IMR-90 (cell line): ENCODE data around the gene GBF1.

Experiments
- BHLHE40 ChIP-seq: fragments of 150-350 bp; IDR thresholded peaks from 2 replicates; pipeline ENCODE4 v1.6.1; 2016; ENCODE audit warnings: mild to moderate bottlenecking, low read depth, low read length
- CEBPB ChIP-seq: IDR thresholded peaks from 2 replicates; pipeline ENCODE4 v1.6.1; 2012; ENCODE audit warnings: low read depth, low read length, improper control_type of control experiment
- CHD1 ChIP-seq: IDR thresholded peaks from 2 replicates; pipeline ENCODE4 v1.6.1; 2012; ENCODE audit warnings: low read depth, low read length, improper control_type of control experiment
- FOS ChIP-seq: fragments of 150-350 bp; IDR thresholded peaks from 2 replicates; pipeline ENCODE4 v1.6.1; 2016; ENCODE audit warnings: low read depth, low read length
- MAFK ChIP-seq: IDR thresholded peaks from 2 replicates; pipeline ENCODE4 v1.6.1; 2012; ENCODE audit warnings: low read depth, low read length, improper control_type of control experiment
- MAZ ChIP-seq: IDR thresholded peaks from 2 replicates; pipeline ENCODE4 v1.6.1; 2012; ENCODE audit warnings: low read depth, mild to moderate bottlenecking, low read length, improper control_type of control experiment, moderate library complexity, borderline replicate concordance
- MXI1 ChIP-seq: IDR thresholded peaks from 2 replicates; pipeline ENCODE4 v1.6.1; 2012; ENCODE audit warnings: low read depth, mild to moderate bottlenecking, low read length, moderate library complexity, borderline replicate concordance
- NFE2L2 ChIP-seq: fragments of 150-350 bp; IDR thresholded peaks from 2 replicates; pipeline ENCODE4 v1.6.1; 2016; ENCODE audit warnings: low read depth, mild to moderate bottlenecking, low read length
- POLR2A ChIP-seq: IDR thresholded peaks from 2 replicates; pipeline ENCODE4 v1.6.1; 2012; ENCODE audit warnings: mild to moderate bottlenecking, low read depth, low read length
- RAD21 ChIP-seq: IDR thresholded peaks from 2 replicates; pipeline ENCODE4 v1.6.1; 2012; ENCODE audit warnings: low read length, improper control_type of control experiment
- RFX5 ChIP-seq: IDR thresholded peaks from 2 replicates; pipeline ENCODE4 v1.8.0; 2012; ENCODE audit warnings: low read depth, mild to moderate bottlenecking, low read length, moderate library complexity
- SMC3 ChIP-seq: fragments of 150-350 bp; IDR thresholded peaks from 2 replicates; pipeline ENCODE4 v1.6.1; 2016; ENCODE audit warnings: low read depth, mild to moderate bottlenecking, antibody characterized with exemption, low read length, moderate library complexity
- TF ChIP-seq, protein P1 (sequence below): conservative IDR thresholded peaks from 2 replicates; pipeline ENCODE4 v1.5.1; 2012; ENCODE audit warnings: mild to moderate bottlenecking, low read depth, low read length, improper control_type of control experiment
- TF ChIP-seq, protein P2 (sequence below): fragments of 150-350 bp; IDR thresholded peaks from 2 replicates; pipeline ENCODE4 v1.6.1; 2017; ENCODE audit warnings: mild to moderate bottlenecking, antibody characterized with exemption, low read length, low read depth

DNA sequence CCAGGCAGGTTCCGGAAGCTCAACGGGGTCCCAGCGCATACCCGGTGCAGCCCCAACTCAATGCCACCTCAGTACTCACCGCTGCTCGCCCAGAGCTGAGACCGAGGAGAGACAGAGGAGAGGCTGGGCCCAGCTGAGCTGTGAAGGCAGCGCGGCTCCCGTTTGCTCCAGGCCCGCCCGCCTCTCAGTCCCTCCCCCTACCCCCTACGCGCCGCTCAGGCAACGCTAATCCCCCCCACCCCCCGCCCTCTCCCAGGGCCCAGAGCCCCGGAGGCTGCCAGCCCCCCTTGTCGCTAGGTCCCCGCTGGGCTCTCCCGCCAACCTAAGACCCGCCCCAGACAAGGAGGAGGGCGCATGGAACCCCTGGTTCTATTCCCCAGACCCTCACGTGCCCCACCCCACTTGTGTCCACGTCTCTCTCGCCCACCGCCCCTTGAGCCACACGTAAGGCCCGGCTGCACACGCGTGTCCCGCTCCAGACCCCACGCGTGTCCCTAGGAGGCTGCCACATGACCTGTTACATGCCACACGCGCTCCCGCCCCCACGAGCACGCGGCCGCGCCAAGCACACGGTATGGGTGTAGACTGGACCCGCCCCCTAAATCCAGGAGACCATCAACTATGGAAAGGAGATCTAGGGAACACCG is 173.4 kb downstream of the GBF1 start, which contains the start of gene PSD:
- no peak for TF ChIP-seq RAD21
- TF ChIP-seq, protein P1, sequence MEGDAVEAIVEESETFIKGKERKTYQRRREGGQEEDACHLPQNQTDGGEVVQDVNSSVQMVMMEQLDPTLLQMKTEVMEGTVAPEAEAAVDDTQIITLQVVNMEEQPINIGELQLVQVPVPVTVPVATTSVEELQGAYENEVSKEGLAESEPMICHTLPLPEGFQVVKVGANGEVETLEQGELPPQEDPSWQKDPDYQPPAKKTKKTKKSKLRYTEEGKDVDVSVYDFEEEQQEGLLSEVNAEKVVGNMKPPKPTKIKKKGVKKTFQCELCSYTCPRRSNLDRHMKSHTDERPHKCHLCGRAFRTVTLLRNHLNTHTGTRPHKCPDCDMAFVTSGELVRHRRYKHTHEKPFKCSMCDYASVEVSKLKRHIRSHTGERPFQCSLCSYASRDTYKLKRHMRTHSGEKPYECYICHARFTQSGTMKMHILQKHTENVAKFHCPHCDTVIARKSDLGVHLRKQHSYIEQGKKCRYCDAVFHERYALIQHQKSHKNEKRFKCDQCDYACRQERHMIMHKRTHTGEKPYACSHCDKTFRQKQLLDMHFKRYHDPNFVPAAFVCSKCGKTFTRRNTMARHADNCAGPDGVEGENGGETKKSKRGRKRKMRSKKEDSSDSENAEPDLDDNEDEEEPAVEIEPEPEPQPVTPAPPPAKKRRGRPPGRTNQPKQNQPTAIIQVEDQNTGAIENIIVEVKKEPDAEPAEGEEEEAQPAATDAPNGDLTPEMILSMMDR = no peak
- TF ChIP-seq MAFK = no peak
- no peak for TF ChIP-seq POLR2A
- no peak for TF ChIP-seq CEBPB
- no peak for TF ChIP-seq NFE2L2
- no peak for TF ChIP-seq BHLHE40
- no peak for TF ChIP-seq MAZ
- TF ChIP-seq CHD1 = no peak
- TF ChIP-seq FOS = no peak
- TF ChIP-seq RFX5 = no peak
- no peak for TF ChIP-seq SMC3
- TF ChIP-seq MXI1 = no peak
- TF ChIP-seq, protein P2, sequence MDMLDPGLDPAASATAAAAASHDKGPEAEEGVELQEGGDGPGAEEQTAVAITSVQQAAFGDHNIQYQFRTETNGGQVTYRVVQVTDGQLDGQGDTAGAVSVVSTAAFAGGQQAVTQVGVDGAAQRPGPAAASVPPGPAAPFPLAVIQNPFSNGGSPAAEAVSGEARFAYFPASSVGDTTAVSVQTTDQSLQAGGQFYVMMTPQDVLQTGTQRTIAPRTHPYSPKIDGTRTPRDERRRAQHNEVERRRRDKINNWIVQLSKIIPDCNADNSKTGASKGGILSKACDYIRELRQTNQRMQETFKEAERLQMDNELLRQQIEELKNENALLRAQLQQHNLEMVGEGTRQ = no peak
